AG09309 (cell line): Measurements from ENCODE around the gene CELF2.
"Not testable (repeated sequence)": the region's sequence is repeated elsewhere in the genome, so short reads cannot be mapped to it uniquely, and the experiment has no call there.

Experiments used
- DNase-seq: peaks from one replicate; pipeline ENCODE4 v3.0.0-alpha.2; 2010; ENCODE audit warnings: low read depth
- H3K4me3 ChIP-seq: 2 replicates; pipeline ENCODE4 v1.5.1; 2011; ENCODE audit warnings: mild to moderate bottlenecking, low read depth, low read length, moderate library complexity; ENCODE audit not compliant: control insufficient read depth
- TF ChIP-seq, protein P1 (sequence below): IDR thresholded peaks from 2 replicates; pipeline ENCODE4 v1.5.1; 2011; ENCODE audit warnings: mild to moderate bottlenecking, low read depth, low read length, inconsistent platforms; ENCODE audit not compliant: insufficient read depth, control insufficient read depth; ENCODE audit errors: missing control alignments

Gene CELF2

GRCh38 chr10:11359869-11360268, 342.2 kb downstream of the CELF2 start:
- no peak for DNase-seq
- TF ChIP-seq, protein P1, sequence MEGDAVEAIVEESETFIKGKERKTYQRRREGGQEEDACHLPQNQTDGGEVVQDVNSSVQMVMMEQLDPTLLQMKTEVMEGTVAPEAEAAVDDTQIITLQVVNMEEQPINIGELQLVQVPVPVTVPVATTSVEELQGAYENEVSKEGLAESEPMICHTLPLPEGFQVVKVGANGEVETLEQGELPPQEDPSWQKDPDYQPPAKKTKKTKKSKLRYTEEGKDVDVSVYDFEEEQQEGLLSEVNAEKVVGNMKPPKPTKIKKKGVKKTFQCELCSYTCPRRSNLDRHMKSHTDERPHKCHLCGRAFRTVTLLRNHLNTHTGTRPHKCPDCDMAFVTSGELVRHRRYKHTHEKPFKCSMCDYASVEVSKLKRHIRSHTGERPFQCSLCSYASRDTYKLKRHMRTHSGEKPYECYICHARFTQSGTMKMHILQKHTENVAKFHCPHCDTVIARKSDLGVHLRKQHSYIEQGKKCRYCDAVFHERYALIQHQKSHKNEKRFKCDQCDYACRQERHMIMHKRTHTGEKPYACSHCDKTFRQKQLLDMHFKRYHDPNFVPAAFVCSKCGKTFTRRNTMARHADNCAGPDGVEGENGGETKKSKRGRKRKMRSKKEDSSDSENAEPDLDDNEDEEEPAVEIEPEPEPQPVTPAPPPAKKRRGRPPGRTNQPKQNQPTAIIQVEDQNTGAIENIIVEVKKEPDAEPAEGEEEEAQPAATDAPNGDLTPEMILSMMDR = no peak
- H3K4me3 ChIP-seq = no peak overlapping the region

- DNase-seq = no peak
- TF ChIP-seq, protein P1 = no peak
- no peak overlapping the region for H3K4me3 ChIP-seq
Observed at GRCh38 chr10:11363497-11363896, 345.8 kb downstream of the CELF2 start.

DNA sequence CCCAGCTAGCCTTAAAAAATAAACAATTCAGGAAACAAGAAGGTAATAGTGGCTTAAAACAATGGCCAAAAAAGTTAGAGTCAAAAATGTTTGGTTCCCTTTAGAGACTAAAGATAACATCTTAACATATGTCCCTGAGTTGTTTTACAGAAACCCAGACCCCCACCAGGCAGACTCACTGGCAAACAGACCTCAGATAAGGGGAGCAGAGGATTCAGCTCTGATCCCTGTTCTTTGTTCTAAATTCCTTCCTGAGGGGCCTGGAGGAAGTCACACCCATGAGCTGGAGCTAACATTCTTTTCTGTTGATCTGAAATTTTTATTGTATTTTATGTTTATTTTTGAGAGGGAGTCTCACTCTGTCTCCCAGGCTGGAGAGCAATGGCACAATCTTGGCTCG, 346.6 kb downstream of the CELF2 start:
- TF ChIP-seq, protein P1 = no peak
- H3K4me3 ChIP-seq = no peak overlapping the region
- no peak for DNase-seq

- not testable (repeated sequence) for DNase-seq, H3K4me3 ChIP-seq
Observed at GRCh38 chr10:11366889-11367288, 349.2 kb downstream of the CELF2 start.

DNA sequence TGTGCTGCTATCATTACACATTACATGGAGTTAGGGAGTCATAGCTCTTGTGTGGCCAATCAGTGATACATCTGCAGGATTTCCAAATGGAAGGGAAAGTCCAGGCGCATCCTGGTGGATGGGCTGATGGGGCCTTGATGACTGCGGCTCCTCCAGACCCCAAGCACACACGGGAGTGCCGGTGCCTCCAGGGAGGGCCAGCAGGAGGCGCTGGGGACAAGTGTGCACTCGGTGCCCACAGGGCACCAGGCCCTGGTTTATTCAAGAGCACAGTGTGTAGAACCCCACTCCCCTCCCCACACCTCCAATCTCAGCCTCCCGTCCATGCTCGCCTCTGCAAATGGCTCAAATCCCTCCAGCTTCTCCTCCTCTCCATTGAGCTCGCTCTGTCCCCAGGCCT, 349.8 kb downstream of the CELF2 start:
- no peak for DNase-seq
- no peak overlapping the region for H3K4me3 ChIP-seq
- TF ChIP-seq, protein P1 = no peak

- no peak overlapping the region for H3K4me3 ChIP-seq
- TF ChIP-seq, protein P1 = no peak
- no peak for DNase-seq
Observed at GRCh38 chr10:11373717-11374171, 356.1 kb downstream of the CELF2 start.

DNA sequence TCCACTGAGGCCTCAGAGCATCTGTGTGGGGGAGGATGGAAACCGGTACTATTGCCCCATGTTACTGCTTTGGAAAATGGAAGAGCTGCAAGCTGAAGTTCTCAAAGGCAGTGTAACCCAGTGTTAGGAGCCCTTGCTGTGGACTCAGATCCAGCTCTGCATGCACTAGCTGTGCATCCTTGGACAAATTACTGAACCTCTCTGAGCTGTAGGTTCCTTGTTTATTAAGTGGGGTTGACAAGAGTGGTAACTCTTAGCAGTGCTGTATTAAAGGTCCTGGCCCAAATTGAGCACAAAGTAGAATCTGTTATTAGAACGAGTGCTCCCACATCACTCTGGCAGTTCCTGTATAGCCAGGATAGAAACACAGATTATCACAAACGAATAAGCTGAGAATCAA, 359.6 kb downstream of the CELF2 start:
- no peak for DNase-seq
- TF ChIP-seq, protein P1 = no peak
- H3K4me3 ChIP-seq = no peak overlapping the region
